Uterus (tissue), 4 donors: ENCODE results near the gene WDR47. TPM values are rescaled to one million over a fixed set of nuclear protein-coding genes. Genes with fewer than 3 reads are reported as not detected.

ENCODE experiments used
- DNase-seq, 2 donors: peaks; one replicate each; pipeline ENCODE4 v3.0.0-alpha.2; 2019 to 2020
- H3K27ac ChIP-seq, 2 donors: fragments of 200-600 bp; sonication (generic); 1 replicate in 1 of 2; 2 replicates in 1 of 2; pipeline ENCODE4 v1.5.1; 2016 to 2018
- H3K27me3 ChIP-seq, 2 donors: fragments of 200-600 bp; sonication (generic); one replicate each; pipeline ENCODE4 v1.5.1; 2018 to 2019; ENCODE audit warnings: control low read depth in 1 of 2
- H3K36me3 ChIP-seq, 2 donors: fragments of 200-600 bp; sonication (generic); one replicate each; pipeline ENCODE4 v1.5.1; 2019; ENCODE audit warnings: control low read depth in 1 of 2
- H3K4me1 ChIP-seq, 2 donors: fragments of 200-600 bp; sonication (generic); one replicate each; pipeline ENCODE4 v1.5.1; 2018 to 2019; ENCODE audit warnings: control low read depth in 1 of 2
- H3K4me3 ChIP-seq, 2 donors: fragments of 200-600 bp; sonication (generic); 1 replicate in 1 of 2; 2 replicates in 1 of 2; pipeline ENCODE4 v1.5.1; 2018 to 2019; ENCODE audit warnings: mild to moderate bottlenecking in 1 of 2
- H3K9me3 ChIP-seq, 2 donors: fragments of 200-600 bp; sonication (generic); one replicate each; pipeline ENCODE4 v1.5.1; 2019; ENCODE audit warnings: control low read depth in 1 of 2
- POLR2A ChIP-seq, 2 donors: fragments of 450-650 bp; IDR thresholded peaks; one replicate each; pipeline ENCODE4 v1.6.1; 2016; ENCODE audit warnings: antibody characterized with exemption in 2 of 2, mild to moderate bottlenecking in 1 of 2, moderate library complexity in 1 of 2
- intact Hi-C: fragments of 100-400 bp; cut with DNase I; formaldehyde crosslinking; loops from one replicate; pipeline ENCODE4 v1.15.1; 2023; ENCODE audit warnings: low total_unique reads
- total RNA-seq, 4 donors: library from RNA; depleted of rRNA in 3 of 4; stranded (reverse); fragments of >200 nt in 3 of 4; gene quantifications; one replicate each; pipeline versions ENCODE4 v1.1.0 to v1.2.4, GENCODE V29; 2014 to 2023
- TF ChIP-seq, protein P1 (sequence below), 4 experiments: fragments of 200-600 bp in 2 of 4; fragments of 450-650 bp in 2 of 4; sonication (generic) in 2 of 4; IDR thresholded peaks; one replicate each; pipeline ENCODE4 v1.5.1; 2016 to 2019; ENCODE audit warnings: antibody characterized with exemption in 4 of 4, mild to moderate bottlenecking in 2 of 4, moderate library complexity in 1 of 4
- donor health status: DM: yes; HTN: yes; CAD: no.

The WDR47 gene
- total RNA-seq, 4 donors from 2014 or later, result 10.5 to 54.7 (median 27.2) TPM

DNA sequence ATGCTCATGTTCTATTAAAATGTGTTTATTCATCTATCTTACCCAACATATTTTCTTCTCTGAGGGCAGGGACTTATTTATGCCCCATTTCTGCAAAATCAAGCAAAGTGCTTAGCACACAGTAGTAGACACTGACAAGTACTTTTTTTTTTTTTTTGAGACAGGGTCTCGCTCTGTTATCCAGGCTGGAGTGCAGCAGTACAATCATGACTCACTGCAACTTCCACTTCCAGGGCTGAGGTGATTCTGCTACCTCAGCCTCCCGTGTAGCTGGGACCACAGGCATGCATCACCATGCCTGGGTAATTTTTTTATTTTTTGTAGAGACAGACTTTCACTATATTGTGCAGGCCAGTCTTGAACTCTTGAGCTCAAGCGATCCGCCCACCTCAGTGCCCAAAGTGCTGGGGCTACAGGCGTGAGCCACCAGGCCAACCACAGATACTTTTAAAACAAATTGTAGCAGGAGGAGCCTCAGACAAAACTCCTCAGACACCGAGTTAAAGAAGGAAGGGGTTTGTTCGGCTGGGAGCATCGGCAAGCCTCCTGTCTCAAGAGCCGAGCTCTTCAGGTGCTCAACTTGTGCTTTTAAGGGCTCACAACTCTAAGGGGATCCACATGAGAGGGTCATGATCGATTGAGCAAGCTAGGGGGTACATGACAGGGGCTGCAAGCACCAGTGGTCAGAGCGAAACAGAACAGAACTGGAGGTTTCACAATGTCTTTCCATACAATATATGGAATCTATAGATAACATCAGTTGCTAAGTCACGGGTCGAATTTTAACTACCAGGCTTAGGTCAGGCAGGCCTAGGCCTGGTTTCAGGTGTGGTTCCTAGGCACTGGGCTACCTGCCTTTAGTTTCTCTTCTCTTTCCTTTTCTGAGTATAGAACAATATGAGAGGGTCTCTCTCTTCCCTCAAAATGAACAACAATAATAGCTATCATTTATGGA lies 42.9 kb upstream of the WDR47 start:
- no peaks in the 10 kb centered on the region for H3K9me3 ChIP-seq
- no peak overlapping the region for H3K27ac ChIP-seq
- H3K4me1 ChIP-seq, result no peaks in the 10 kb centered on the region
- H3K36me3 ChIP-seq, result no peaks in the 10 kb centered on the region
- no peaks in the 10 kb centered on the region for H3K27me3 ChIP-seq
- no peak for DNase-seq
- TF ChIP-seq, protein P1, sequence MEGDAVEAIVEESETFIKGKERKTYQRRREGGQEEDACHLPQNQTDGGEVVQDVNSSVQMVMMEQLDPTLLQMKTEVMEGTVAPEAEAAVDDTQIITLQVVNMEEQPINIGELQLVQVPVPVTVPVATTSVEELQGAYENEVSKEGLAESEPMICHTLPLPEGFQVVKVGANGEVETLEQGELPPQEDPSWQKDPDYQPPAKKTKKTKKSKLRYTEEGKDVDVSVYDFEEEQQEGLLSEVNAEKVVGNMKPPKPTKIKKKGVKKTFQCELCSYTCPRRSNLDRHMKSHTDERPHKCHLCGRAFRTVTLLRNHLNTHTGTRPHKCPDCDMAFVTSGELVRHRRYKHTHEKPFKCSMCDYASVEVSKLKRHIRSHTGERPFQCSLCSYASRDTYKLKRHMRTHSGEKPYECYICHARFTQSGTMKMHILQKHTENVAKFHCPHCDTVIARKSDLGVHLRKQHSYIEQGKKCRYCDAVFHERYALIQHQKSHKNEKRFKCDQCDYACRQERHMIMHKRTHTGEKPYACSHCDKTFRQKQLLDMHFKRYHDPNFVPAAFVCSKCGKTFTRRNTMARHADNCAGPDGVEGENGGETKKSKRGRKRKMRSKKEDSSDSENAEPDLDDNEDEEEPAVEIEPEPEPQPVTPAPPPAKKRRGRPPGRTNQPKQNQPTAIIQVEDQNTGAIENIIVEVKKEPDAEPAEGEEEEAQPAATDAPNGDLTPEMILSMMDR (IDR thresholded peaks at IDR 0.05), result no peak
- no peak for TF ChIP-seq POLR2A (IDR thresholded peaks at IDR 0.05)
- H3K4me3 ChIP-seq, result no peak overlapping the region
- intact Hi-C loops, result no loop called here

DNA sequence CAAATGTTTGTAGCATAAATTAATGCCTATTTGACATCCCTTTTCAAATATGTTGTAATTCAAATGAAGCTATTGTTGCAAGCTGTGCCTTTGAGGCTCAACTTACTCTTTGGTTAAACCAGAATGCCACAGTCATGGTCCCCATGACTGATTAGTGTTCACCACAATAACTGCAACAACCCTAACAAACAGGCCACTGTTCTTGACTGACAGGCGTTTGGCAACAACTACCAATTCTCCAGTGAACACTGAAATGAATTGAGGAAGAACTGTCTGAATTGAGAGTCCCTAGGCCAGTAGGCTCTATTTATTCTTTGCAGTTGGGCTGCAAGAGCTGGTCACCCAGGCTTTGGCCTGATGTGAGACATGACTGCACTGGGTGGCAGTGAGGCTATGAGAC lies 42.0 kb upstream of the WDR47 start:
- Histone ChIP-seq H3K27me3 (no peaks in the 10 kb centered on the region), H3K9me3 (no peaks in the 10 kb centered on the region), H3K4me3 (no peak overlapping the region), H3K36me3 (no peaks in the 10 kb centered on the region), H3K27ac (no peak overlapping the region), H3K4me1 (no peaks in the 10 kb centered on the region)
- no peak for TF ChIP-seq POLR2A (IDR thresholded peaks at IDR 0.05)
- TF ChIP-seq, protein P1 (IDR thresholded peaks at IDR 0.05), result no peak
- intact Hi-C loops, result no loop called here
- DNase-seq, result no peak

DNA sequence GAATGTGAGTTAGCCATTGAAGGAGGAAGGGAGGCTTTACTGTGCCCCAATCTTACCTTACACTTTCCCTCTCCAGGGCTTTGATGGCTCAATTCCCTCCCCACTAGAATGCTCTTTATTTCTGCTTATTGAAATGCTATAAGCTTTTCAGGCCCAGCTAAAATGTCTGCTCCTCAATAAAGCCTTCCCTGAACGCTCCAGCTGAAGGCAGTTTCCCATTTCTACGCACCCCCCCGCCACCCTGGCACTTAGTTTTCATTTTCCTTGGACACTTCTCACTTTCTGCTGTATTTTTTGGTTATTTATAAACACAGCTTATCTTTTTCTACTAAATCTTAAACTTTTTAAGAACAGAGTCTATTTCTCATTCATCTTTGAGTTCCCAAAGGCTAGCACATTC lies 41.6 kb upstream of the WDR47 start:
- DNase-seq, result no peak
- Histone ChIP-seq H3K9me3 (no peaks in the 10 kb centered on the region), H3K4me1 (no peaks in the 10 kb centered on the region), H3K27ac (no peak overlapping the region), H3K4me3 (no peak overlapping the region), H3K36me3 (no peaks in the 10 kb centered on the region), H3K27me3 (no peaks in the 10 kb centered on the region)
- TF ChIP-seq, protein P1 (IDR thresholded peaks at IDR 0.05), result no peak
- no peak for TF ChIP-seq POLR2A (IDR thresholded peaks at IDR 0.05)
- intact Hi-C loops, result no loop called here

DNA sequence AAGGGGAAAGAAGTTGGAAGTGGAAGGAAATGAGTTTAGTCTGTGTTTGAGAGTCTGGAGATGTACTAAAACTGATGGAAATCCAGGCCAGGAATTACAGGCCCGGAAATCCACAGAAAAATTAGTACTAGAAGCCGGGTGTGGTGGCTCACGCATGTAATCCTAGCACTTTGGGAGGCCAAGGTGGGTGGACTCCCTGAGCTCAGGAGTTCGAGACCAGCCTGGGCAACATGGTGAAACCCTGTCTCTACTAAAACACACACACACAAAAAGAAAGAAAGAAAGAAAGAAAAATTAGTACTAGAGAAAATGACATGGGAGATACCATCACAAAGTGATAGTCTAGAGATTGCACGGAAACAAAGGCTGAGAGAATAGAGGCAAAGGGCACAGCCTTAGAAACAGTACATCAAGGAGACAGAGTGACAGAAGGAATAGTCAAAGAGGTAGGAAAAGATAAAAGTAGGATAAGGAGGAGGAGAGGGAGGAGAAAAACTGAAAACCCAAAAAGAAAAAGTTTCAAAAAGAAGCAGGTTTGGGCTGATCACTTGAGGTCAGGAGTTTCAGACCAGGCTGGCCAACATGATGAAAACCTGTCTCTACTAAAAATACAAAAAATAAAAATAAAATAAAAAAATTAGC lies 38.7 kb upstream of the WDR47 start:
- no peak overlapping the region for H3K4me3 ChIP-seq
- no peak for DNase-seq
- peak overlapping the region; percentile 39 to 73 for H3K27ac ChIP-seq
- no peaks in the 10 kb centered on the region for H3K9me3 ChIP-seq
- H3K36me3 ChIP-seq, result no peaks in the 10 kb centered on the region
- intact Hi-C loops, result no loop called here
- H3K27me3 ChIP-seq, result no peaks in the 10 kb centered on the region
- TF ChIP-seq, protein P1 (IDR thresholded peaks at IDR 0.05), result no peak
- no peak for TF ChIP-seq POLR2A (IDR thresholded peaks at IDR 0.05)
- H3K4me1 ChIP-seq, result no peaks in the 10 kb centered on the region

DNA sequence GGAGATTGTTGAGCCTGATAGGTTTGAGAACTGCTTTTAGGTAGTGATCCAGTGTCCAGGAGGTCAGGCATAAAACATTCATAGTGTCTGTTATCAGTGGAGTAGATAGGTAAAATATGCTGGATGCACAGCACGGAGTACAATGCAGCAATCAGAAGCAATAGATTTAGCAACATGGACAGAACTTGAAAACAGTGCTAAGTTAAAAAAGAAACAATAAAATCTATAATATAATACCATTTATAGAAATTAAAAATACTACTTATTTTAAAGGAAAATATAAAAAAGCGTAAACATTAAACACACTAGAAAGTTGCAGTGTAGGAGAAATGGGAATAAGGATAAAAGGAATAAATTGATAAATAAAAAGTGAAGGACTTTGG lies 37.3 kb upstream of the WDR47 start:
- no peak for TF ChIP-seq POLR2A (IDR thresholded peaks at IDR 0.05)
- TF ChIP-seq, protein P1 (IDR thresholded peaks at IDR 0.05), result no peak
- H3K27ac ChIP-seq, result peak overlapping the region in 1 of 2 donors; percentile 73
- intact Hi-C loops, result no loop called here

More for the DNA sequence above, 37.3 kb upstream of the WDR47 start:
- DNase-seq, result no peak
- Histone ChIP-seq H3K4me3 (no peak overlapping the region), H3K9me3 (no peaks in the 10 kb centered on the region), H3K27me3 (no peaks in the 10 kb centered on the region), H3K36me3 (no peaks in the 10 kb centered on the region), H3K4me1 (peaks cover 0 to 6% of the 10 kb centered on the region in 2 donors)
